HepG2 (cell line): ENCODE results near the gene C11orf68. TPM values are rescaled to one million over a fixed set of nuclear protein-coding genes. Genes with fewer than 3 reads are reported as not detected.

Source experiments
- ATAC-seq: fragments of 200-7000 bp; cut with Tn5 transposase; 3 replicates; pipeline ENCODE4 v1.9.1; 2020; ENCODE audit warnings: mild to moderate bottlenecking, moderate library complexity
- BruUV-seq: library from RNA; stranded (reverse); fragments of 400-500 nt; replicated peaks from 2 replicates; lab custom pipeline; 2021; lab: Mats Ljungman, UMichigan
- CTCF ChIA-PET: fragments of 300-600 bp; formaldehyde crosslinking; extraction: SDS; loops from one replicate; lab custom pipeline; 2021; ENCODE audit warnings: low total read pairs, inconsistent platforms, low intra/inter-chr PET ratio; lab: Yijun Ruan, JAX
- POLR2A ChIA-PET: fragments of 350-600 bp; sonication (Branson Sonifier 250); formaldehyde crosslinking; loops from one replicate; lab custom pipeline; 2020; ENCODE audit warnings: antibody characterized with exemption, inconsistent platforms; lab: Yijun Ruan, JAX
- DNase-seq: peaks from one replicate; pipeline ENCODE4 v3.0.0-alpha.2; 2015; ENCODE audit warnings: low spot score
- FAIRE-seq: peaks from 3 replicates; lab custom pipeline; 2011; peaks lifted over from hg19 to GRCh38; lab: Jason Lieb, UNC
- H2AFZ ChIP-seq: one replicate; pipeline ENCODE4 v1.6.1; 2011; ENCODE audit warnings: low read length, inconsistent platforms
- H3K27ac ChIP-seq: fragments of 300-600 bp; 3 replicates; pipeline ENCODE4 v1.8.0; 2011; ENCODE audit warnings: mixed run types, mild to moderate bottlenecking, mixed read lengths, low read length, inconsistent platforms; ENCODE audit not compliant: insufficient read depth; ENCODE audit errors: extremely low read length
- H3K27me3 ChIP-seq, 2 experiments: fragments of 200-600 bp in 1 of 2; 2 replicates in 1 of 2; 3 replicates in 1 of 2; pipeline versions ENCODE4 v1.6.0 to v1.8.0; 2011; ENCODE audit warnings: low read length in 2 of 2, mild to moderate bottlenecking in 2 of 2, moderate library complexity in 2 of 2, inconsistent platforms in 1 of 2; ENCODE audit not compliant: insufficient read depth in 2 of 2, control insufficient read depth in 1 of 2
- H3K36me3 ChIP-seq, 2 experiments: fragments of 200-600 bp in 1 of 2; replicated peaks in 1 of 2; 2 replicates in 1 of 2; 3 replicates in 1 of 2; pipeline versions ENCODE4 v1.5.1 to v1.8.0; 2011; ENCODE audit warnings: low read length in 2 of 2, inconsistent platforms in 1 of 2; ENCODE audit not compliant: insufficient read depth in 2 of 2, control insufficient read depth in 1 of 2
- H3K4me1 ChIP-seq: 2 replicates; pipeline ENCODE4 v1.5.1; 2012; ENCODE audit warnings: low read length, inconsistent platforms; ENCODE audit not compliant: insufficient read depth
- H3K4me2 ChIP-seq: 2 replicates; pipeline ENCODE4 v1.6.0; 2011; ENCODE audit warnings: low read depth, low read length, inconsistent platforms
- H3K4me3 ChIP-seq, 3 experiments: fragments of 200-600 bp in 1 of 3; sonication (generic), shearing (Covaris generic) in 1 of 3; replicated peaks in 1 of 3; 2 replicates each; pipeline ENCODE4 v1.5.1; 2011 to 2016; ENCODE audit warnings: low read length in 3 of 3, inconsistent platforms in 2 of 3, low read depth in 2 of 3, mild to moderate bottlenecking in 2 of 3, control low read depth in 1 of 3, mixed read lengths in 1 of 3; ENCODE audit not compliant: insufficient read depth in 1 of 3
- H3K79me2 ChIP-seq: one replicate; pipeline ENCODE4 v1.6.1; 2011; ENCODE audit warnings: low read length, inconsistent platforms; ENCODE audit not compliant: insufficient read depth
- H3K9ac ChIP-seq: 2 replicates; pipeline ENCODE4 v1.6.0; 2011; ENCODE audit warnings: mild to moderate bottlenecking, low read depth, low read length, inconsistent platforms; ENCODE audit not compliant: insufficient read depth
- H3K9me3 ChIP-seq: 2 replicates; pipeline ENCODE4 v1.5.1; 2012; ENCODE audit warnings: mild to moderate bottlenecking, low read length
- H4K20me1 ChIP-seq: 2 replicates; pipeline ENCODE4 v1.6.0; 2011; ENCODE audit warnings: inconsistent platforms, mild to moderate bottlenecking, low read length, moderate library complexity; ENCODE audit not compliant: insufficient read depth
- DDIT3 ChIP-seq: sonication (generic); formaldehyde crosslinking; IDR thresholded peaks from 2 replicates; pipeline ENCODE4 v1.4.0; 2020; ENCODE audit warnings: mild to moderate bottlenecking, missing genetic modification reagents
- FOXP1 ChIP-seq, 2 experiments: fragments of 450-650 bp in 1 of 2; IDR thresholded peaks; 2 replicates each; pipeline ENCODE4 v1.6.1; 2017 to 2018; ENCODE audit warnings: antibody characterized with exemption in 1 of 2
- KDM5B ChIP-seq: sonication (generic); formaldehyde crosslinking; IDR thresholded peaks from 2 replicates; pipeline ENCODE4 v1.4.0; 2020; ENCODE audit warnings: missing genetic modification reagents, mild to moderate bottlenecking, borderline replicate concordance
- KLF9 ChIP-seq: IDR thresholded peaks from 2 replicates; pipeline ENCODE4 v1.6.1; 2016; ENCODE audit warnings: low read depth
- LBX2 ChIP-seq: sonication (generic); formaldehyde crosslinking; IDR thresholded peaks from 2 replicates; pipeline ENCODE4 v1.5.0; 2020; ENCODE audit warnings: missing genetic modification reagents, mild to moderate bottlenecking, borderline replicate concordance
- MAFG ChIP-seq: sonication (generic); formaldehyde crosslinking; IDR thresholded peaks from 2 replicates; pipeline ENCODE4 v1.5.1; 2020; ENCODE audit warnings: mild to moderate bottlenecking, missing genetic modification reagents
- MXD1 ChIP-seq: sonication (generic); formaldehyde crosslinking; IDR thresholded peaks from 2 replicates; pipeline ENCODE4 v1.4.0; 2020; ENCODE audit warnings: mild to moderate bottlenecking, missing genetic modification reagents
- POLR2A ChIP-seq, 2 experiments: IDR thresholded peaks; 2 replicates each; pipeline ENCODE4 v1.6.1; 2011; ENCODE audit warnings: low read depth in 2 of 2, low read length in 2 of 2, mild to moderate bottlenecking in 1 of 2, moderate library complexity in 1 of 2; ENCODE audit not compliant: insufficient read depth in 1 of 2
- SMC3 ChIP-seq: IDR thresholded peaks from 2 replicates; pipeline ENCODE4 v1.6.1; 2011; ENCODE audit warnings: low read length, improper control_type of control experiment
- SSRP1 ChIP-seq: IDR thresholded peaks from 2 replicates; pipeline ENCODE4 v1.6.1; 2016; ENCODE audit warnings: control low read depth
- TCF12 ChIP-seq, 2 experiments: fragments of 450-650 bp in 1 of 2; sonication (generic) in 1 of 2; formaldehyde crosslinking in 1 of 2; IDR thresholded peaks; 2 replicates each; pipeline versions ENCODE4 v1.6.1 to v1.8.0; 2017 to 2022; ENCODE audit warnings: antibody characterized with exemption in 1 of 2, mild to moderate bottlenecking in 1 of 2, missing genetic modification reagents in 1 of 2, moderate library complexity in 1 of 2
- TEAD2 ChIP-seq: sonication (generic); formaldehyde crosslinking; IDR thresholded peaks from 2 replicates; pipeline ENCODE4 v1.9.0; 2021; ENCODE audit warnings: missing genetic modification reagents
- ZC3H13 ChIP-seq: sonication (generic); formaldehyde crosslinking; IDR thresholded peaks from 2 replicates; pipeline ENCODE4 v1.8.1; 2023; ENCODE audit warnings: mild to moderate bottlenecking, missing genetic modification reagents, moderate library complexity
- ZFY ChIP-seq: sonication (generic); formaldehyde crosslinking; IDR thresholded peaks from 2 replicates; pipeline ENCODE4 v1.4.0; 2020; ENCODE audit warnings: missing genetic modification reagents
- ZIK1 ChIP-seq: sonication (generic); formaldehyde crosslinking; IDR thresholded peaks from 2 replicates; pipeline ENCODE4 v1.5.0; 2020; ENCODE audit warnings: mild to moderate bottlenecking, low read depth, missing genetic modification reagents, borderline replicate concordance
- ZNF234 ChIP-seq: sonication (generic); formaldehyde crosslinking; conservative IDR thresholded peaks from 2 replicates; pipeline ENCODE4 v1.5.1; 2020; ENCODE audit warnings: mild to moderate bottlenecking, missing genetic modification reagents
- ZNF253 ChIP-seq: sonication (generic); formaldehyde crosslinking; IDR thresholded peaks from 2 replicates; pipeline ENCODE4 v1.8.0; 2022; ENCODE audit warnings: mild to moderate bottlenecking, missing genetic modification reagents, borderline replicate concordance
- ZNF34 ChIP-seq: sonication (generic); formaldehyde crosslinking; IDR thresholded peaks from 2 replicates; pipeline ENCODE4 v1.4.0; 2020; ENCODE audit warnings: mild to moderate bottlenecking, missing genetic modification reagents, borderline replicate concordance
- ZNF710 ChIP-seq: sonication (generic); formaldehyde crosslinking; IDR thresholded peaks from 2 replicates; pipeline ENCODE4 v1.5.0; 2020; ENCODE audit warnings: mild to moderate bottlenecking, missing genetic modification reagents, borderline replicate concordance
- ZNF775 ChIP-seq: sonication (generic); formaldehyde crosslinking; IDR thresholded peaks from 2 replicates; pipeline ENCODE4 v1.4.0; 2020; ENCODE audit warnings: missing genetic modification reagents, mild to moderate bottlenecking, moderate library complexity, borderline replicate concordance
- ZNF883 ChIP-seq: sonication (generic); formaldehyde crosslinking; IDR thresholded peaks from 2 replicates; pipeline ENCODE4 v1.5.1; 2020; ENCODE audit warnings: mild to moderate bottlenecking, missing genetic modification reagents; ENCODE audit errors: not compliant biosample characterization
- WGBS: methylation state at CpG from one replicate; pipeline ENCODE4 v1.1.6; 2017; ENCODE audit warnings: low lambda C conversion rate; 5-methylcytosine and 5-hydroxymethylcytosine counted together
- in situ Hi-C: cut with HindIII; loops from 2 replicates; pipeline ENCODE4 v1.10.0; 2017; ENCODE audit warnings: low pct_unique_long_range_greater_than_20kb; ENCODE audit not compliant: extremely low pct_ligation_motif_present
- intact Hi-C: fragments of 100-400 bp; cut with micrococcal nuclease; formaldehyde crosslinking; loops from one replicate; pipeline ENCODE4 v1.10.0; 2022; ENCODE audit not compliant: unreplicated experiment
- polyA plus RNA-seq, 8 experiments: library from polyadenylated mRNA; depleted of rRNA in 3 of 8; stranded (reverse) in 7 of 8; unstranded in 1 of 8; fragments of >200 nt; fragmentation: Illumina TruSeq in 4 of 8; extraction: Trizol in 4 of 8; gene quantifications; 2 replicates each; pipeline versions ENCODE4 v1.2.1 to v1.2.3, GENCODE V29; 2011 to 2016; ENCODE audit warnings: low read depth in 4 of 8, missing spikeins in 1 of 8, mixed read lengths in 1 of 8; ENCODE audit not compliant: insufficient read depth in 1 of 8
- total RNA-seq, 5 experiments: library from RNA; depleted of rRNA; stranded (reverse); fragments of >200 nt; fragmentation: Illumina TruSeq; extraction: Trizol; gene quantifications; 2 replicates each; pipeline ENCODE4 v1.2.3, GENCODE V29; 2016; ENCODE audit warnings: low read depth in 1 of 5

Gene C11orf68
- total and polyA plus RNA-seq, 2 of the 13 experiments (the other 11 are each of a cell fraction or from before 2014, with no cell fraction given) = 8.4 to 28.3 TPM

GRCh38 chr11:65915101-65915820 is 3.6 kb downstream of the C11orf68 start (continued):
- 0 out of 2 replicates have a peak, but pooled peaks have one; percentile 22 for TF ChIP-seq LBX2
- TF ChIP-seq MAFG = peak; percentile 62; the same call in 1 of the 2 replicates
- no peak; the same call in 1 of the 2 replicates for TF ChIP-seq ZC3H13
- TF ChIP-seq ZFY = peak; percentile 11; the same call in 1 of the 2 replicates
- no peak for TF ChIP-seq ZNF234 (CRISPR knock-in tag)
- no peak for TF ChIP-seq KLF9 (CRISPR knock-in tag)
- 0 out of 2 replicates have a peak, but pooled peaks have one; percentile 5 for TF ChIP-seq KDM5B (CRISPR knock-in tag)
- TF ChIP-seq POLR2A (IDR thresholded peaks at IDR 0.05; ENCODE audit: insufficient read depth in 1 of 2, low read depth in 2 of 2, low read length in 2 of 2) = 0 out of 4 replicates have a peak, but pooled peaks of 1 of the 2 experiments have one; percentile 8
- no peak for TF ChIP-seq SMC3
- peak; percentile 23; the same call in 1 of the 2 replicates for TF ChIP-seq MXD1 (CRISPR knock-in tag)

GRCh38 chr11:65912845-65913244 is 6.0 kb downstream of the C11orf68 start:
- 49% methylated on average over 4 of the region's 4 CpGs for WGBS
- Histone ChIP-seq H3K4me3 (no peak overlapping the region), H3K9ac (no peak overlapping the region), H2AFZ (no peak overlapping the region), H3K27me3 (peaks cover 0 to 3% of the 10 kb centered on the region in 2 experiments; a peak in 1 of 5 replicates), H3K4me1 (peaks cover 69% of the 10 kb centered on the region), H4K20me1 (no peaks in the 10 kb centered on the region), H3K4me2 (no peak overlapping the region), H3K36me3 (no peaks in the 10 kb centered on the region), H3K79me2 (peaks cover 2% of the 10 kb centered on the region), H3K27ac (no peak overlapping the region), H3K9me3 (no peaks in the 10 kb centered on the region)
- no TSS peak for BruUV-seq
- in situ Hi-C loops = no loop called here
- POLR2A ChIA-PET = interaction anchor here (1.7 to 2.4 kb wide), 2 partner anchors 14 to 23 kb away, joined by 9 to 21 read pairs; partner anchors contain the start of genes CCDC85B, FIBP and FOSL1
- DNase-seq (no peak), FAIRE-seq (no peak), ATAC-seq (no peak)
- CTCF ChIA-PET = no interaction called here
- intact Hi-C loops = no loop called here
- no peak for TF ChIP-seq SSRP1
- no peak for TF ChIP-seq SMC3
- no peak for TF ChIP-seq ZNF710 (CRISPR knock-in tag)
- no peak for TF ChIP-seq DDIT3 (CRISPR knock-in tag)
- TF ChIP-seq ZNF34 (CRISPR knock-in tag) = no peak
- TF ChIP-seq ZNF775 = no peak
- TF ChIP-seq TCF12 (IDR thresholded peaks at IDR 0.05) = no peak
- no peak for TF ChIP-seq TCF12 (CRISPR knock-in tag; IDR thresholded peaks at IDR 0.05)
- no peak for TF ChIP-seq FOXP1 (IDR thresholded peaks at IDR 0.05)
- TF ChIP-seq FOXP1 (CRISPR knock-in tag; IDR thresholded peaks at IDR 0.05) = no peak
- no peak for TF ChIP-seq TEAD2 (CRISPR knock-in tag)
- TF ChIP-seq ZIK1 = no peak
- no peak for TF ChIP-seq ZNF883 (CRISPR knock-in tag)
- no peak for TF ChIP-seq ZNF253 (CRISPR knock-in tag)
